ENCODE data around the gene ACER3.

DNA sequence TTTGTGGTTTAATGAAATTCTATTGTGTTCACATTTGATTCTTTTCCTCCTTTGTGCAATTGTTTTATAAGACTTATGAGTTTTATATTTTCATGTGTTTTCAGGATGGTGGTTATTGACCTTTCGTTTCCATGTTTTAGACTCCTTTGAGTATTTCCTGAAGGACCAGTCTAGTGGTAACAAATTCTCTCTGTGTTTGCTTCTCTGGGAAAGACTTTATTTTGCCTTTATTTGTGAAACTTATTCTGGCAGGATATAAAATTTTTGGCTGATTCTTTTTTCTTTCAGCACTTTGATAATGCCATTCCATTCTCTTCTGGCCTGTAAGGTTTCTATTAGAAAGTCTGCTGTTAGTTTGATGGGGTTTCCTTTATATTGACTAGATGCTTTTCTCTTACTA, 83.5 kb downstream of the ACER3 start:
- TF ChIP-seq, protein P1, sequence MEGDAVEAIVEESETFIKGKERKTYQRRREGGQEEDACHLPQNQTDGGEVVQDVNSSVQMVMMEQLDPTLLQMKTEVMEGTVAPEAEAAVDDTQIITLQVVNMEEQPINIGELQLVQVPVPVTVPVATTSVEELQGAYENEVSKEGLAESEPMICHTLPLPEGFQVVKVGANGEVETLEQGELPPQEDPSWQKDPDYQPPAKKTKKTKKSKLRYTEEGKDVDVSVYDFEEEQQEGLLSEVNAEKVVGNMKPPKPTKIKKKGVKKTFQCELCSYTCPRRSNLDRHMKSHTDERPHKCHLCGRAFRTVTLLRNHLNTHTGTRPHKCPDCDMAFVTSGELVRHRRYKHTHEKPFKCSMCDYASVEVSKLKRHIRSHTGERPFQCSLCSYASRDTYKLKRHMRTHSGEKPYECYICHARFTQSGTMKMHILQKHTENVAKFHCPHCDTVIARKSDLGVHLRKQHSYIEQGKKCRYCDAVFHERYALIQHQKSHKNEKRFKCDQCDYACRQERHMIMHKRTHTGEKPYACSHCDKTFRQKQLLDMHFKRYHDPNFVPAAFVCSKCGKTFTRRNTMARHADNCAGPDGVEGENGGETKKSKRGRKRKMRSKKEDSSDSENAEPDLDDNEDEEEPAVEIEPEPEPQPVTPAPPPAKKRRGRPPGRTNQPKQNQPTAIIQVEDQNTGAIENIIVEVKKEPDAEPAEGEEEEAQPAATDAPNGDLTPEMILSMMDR (conservative IDR thresholded peaks at IDR 0.05; ENCODE audit: low read depth, low read length) = no peak
- no peak for TF ChIP-seq EZH2 (IDR thresholded peaks at IDR 0.05; ENCODE audit: borderline replicate concordance, low read depth, low read length, poor library complexity, severe bottlenecking)
